ENCODE measurements around the gene SCUBE1. TPM values are rescaled to one million over a fixed set of nuclear protein-coding genes. Genes with fewer than 3 reads are reported as not detected.

SCUBE1 gene
- total and polyA plus RNA-seq, 2 donors (not counting 3 experiments of a cell fraction or from before 2014, with no cell fraction given), result 0.07 TPM; not detected in 1

DNA sequence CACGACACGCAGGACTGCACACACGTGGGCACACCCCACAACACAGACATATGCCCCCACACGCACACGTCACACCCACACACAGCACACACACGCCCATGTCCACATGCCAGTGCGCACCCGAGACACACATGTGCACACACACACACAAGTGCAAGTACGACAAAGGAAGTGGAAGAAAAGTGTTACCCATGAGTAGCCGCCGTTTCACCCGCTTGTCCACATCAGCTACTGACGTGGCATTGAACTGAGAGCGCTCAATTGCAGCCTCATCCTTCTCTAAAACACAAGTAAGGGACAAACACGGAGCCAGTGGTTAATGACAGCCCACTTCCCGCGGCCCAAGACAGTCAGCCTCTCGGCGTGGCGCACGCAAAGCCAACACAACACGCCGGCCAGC is 87.9 kb downstream of the SCUBE1 start:
- dilution Hi-C loops (cut with MboI; ENCODE audit: extremely low pct_ligation_motif_present, low sequenced_read_pairs), result no loop called here
- H3K4me1 ChIP-seq (ENCODE audit: control insufficient read depth, extremely low read depth, insufficient read depth, low read length), result no peaks in the 10 kb centered on the region
- no peak overlapping the region for H3K9ac ChIP-seq (replicated peaks; ENCODE audit: extremely low read depth, insufficient read depth, low read length)
- intact Hi-C loops (cut with micrococcal nuclease), result no loop called here
- FAIRE-seq (no peak), DNase-seq (ENCODE audit: low read depth, low spot score) (no peak)
- CTCF ChIA-PET, result interaction anchor here (2.1 to 2.6 kb wide), 2 partner anchors 24 to 91 kb away, joined by 6 to 7 read pairs; no protein-coding TSS in a partner anchor
- H3K4me3 ChIP-seq (replicated peaks in 1 of 3; ENCODE audit: insufficient read depth in 1 of 3, low read depth in 1 of 3, low read length in 3 of 3), result no peak overlapping the region
- no peaks in the 10 kb centered on the region for H3K27me3 ChIP-seq (ENCODE audit: control insufficient read depth in 2 of 2, insufficient read depth in 2 of 2, low read length in 2 of 2)
- no peaks in the 10 kb centered on the region for H3K9me1 ChIP-seq (replicated peaks; ENCODE audit: control insufficient read depth, extremely low read depth, insufficient read depth, low read length)
- no peaks in the 10 kb centered on the region for H3K9me3 ChIP-seq (replicated peaks; ENCODE audit: control insufficient read depth, insufficient read depth, low read length)
- TF ChIP-seq MYC (IDR thresholded peaks at IDR 0.05; ENCODE audit: low read depth, low read length) (no peak), CTCF (IDR thresholded peaks at IDR 0.05; ENCODE audit: extremely low read depth in 1 of 2, insufficient read depth in 1 of 2, low read depth in 1 of 2, low read length in 2 of 2) (no peak)
- no peaks in the 10 kb centered on the region for H3K79me2 ChIP-seq (ENCODE audit: control insufficient read depth, insufficient read depth, low read length)
- H4K20me1 ChIP-seq (replicated peaks; ENCODE audit: control insufficient read depth, extremely low read depth, insufficient read depth, low read length), result no peaks in the 10 kb centered on the region
- no peak overlapping the region for H3K27ac ChIP-seq (ENCODE audit: insufficient read depth, low read depth, low read length)
- H3K36me3 ChIP-seq (ENCODE audit: control insufficient read depth in 2 of 2, extremely low read depth in 1 of 2, insufficient read depth in 2 of 2, low read length in 2 of 2), result no peaks in the 10 kb centered on the region
- no TSS peak for BruUV-seq (replicated peaks)
- no peak overlapping the region for H3K4me2 ChIP-seq (ENCODE audit: insufficient read depth, low read length)
- H2AFZ ChIP-seq (ENCODE audit: low read depth, low read length), result no peak overlapping the region
- POLR2A ChIA-PET, result no interaction called here

DNA sequence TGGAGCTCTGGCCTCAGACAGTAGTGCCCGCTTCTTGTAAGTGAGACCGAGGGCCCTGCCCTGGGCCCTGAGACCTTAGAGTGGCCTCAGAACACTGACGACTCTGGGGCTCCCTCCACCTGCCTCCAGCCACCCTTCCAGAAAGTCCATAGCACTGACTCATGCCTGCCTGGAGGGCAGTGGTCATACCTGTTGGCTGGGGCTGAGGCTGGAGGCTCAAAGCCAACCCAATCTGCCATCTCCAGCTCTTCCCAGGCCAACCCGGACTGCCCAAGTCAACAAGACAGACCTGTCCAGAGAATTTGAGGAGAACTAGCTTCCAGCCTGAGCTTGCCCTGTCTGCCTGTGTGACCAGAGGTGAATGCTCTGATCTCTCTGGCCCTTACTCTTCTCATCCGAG is 89.3 kb downstream of the SCUBE1 start:
- POLR2A ChIA-PET, result no interaction called here
- DNase-seq (ENCODE audit: low read depth, low spot score) (no peak), FAIRE-seq (no peak)
- H3K9me3 ChIP-seq (replicated peaks; ENCODE audit: control insufficient read depth, insufficient read depth, low read length), result no peaks in the 10 kb centered on the region
- CTCF ChIA-PET, result interaction anchor here (1.2 to 2.6 kb wide), 4 partner anchors 17 to 92 kb away, joined by 4 to 7 read pairs (median 6); no protein-coding TSS in a partner anchor
- H3K4me2 ChIP-seq (ENCODE audit: insufficient read depth, low read length), result no peak overlapping the region
- no peak overlapping the region for H3K4me3 ChIP-seq (replicated peaks in 1 of 3; ENCODE audit: insufficient read depth in 1 of 3, low read depth in 1 of 3, low read length in 3 of 3)
- dilution Hi-C loops (cut with MboI; ENCODE audit: extremely low pct_ligation_motif_present, low sequenced_read_pairs) (no loop called here), intact Hi-C loops (cut with micrococcal nuclease) (no loop called here)
- H3K9ac ChIP-seq (replicated peaks; ENCODE audit: extremely low read depth, insufficient read depth, low read length), result no peak overlapping the region
- no peaks in the 10 kb centered on the region for H4K20me1 ChIP-seq (replicated peaks; ENCODE audit: control insufficient read depth, extremely low read depth, insufficient read depth, low read length)
- H3K9me1 ChIP-seq (replicated peaks; ENCODE audit: control insufficient read depth, extremely low read depth, insufficient read depth, low read length), result no peaks in the 10 kb centered on the region
- H3K4me1 ChIP-seq (ENCODE audit: control insufficient read depth, extremely low read depth, insufficient read depth, low read length), result no peaks in the 10 kb centered on the region
- H3K27ac ChIP-seq (ENCODE audit: insufficient read depth, low read depth, low read length), result no peak overlapping the region
- TF ChIP-seq FOS (IDR thresholded peaks at IDR 0.05; ENCODE audit: borderline replicate concordance, insufficient read depth, low read length), result no peak
- no peak for TF ChIP-seq POLR2AphosphoS5 (IDR thresholded peaks at IDR 0.05; ENCODE audit: insufficient read depth, low read depth, low read length)
- TF ChIP-seq GATA2 (IDR thresholded peaks at IDR 0.05; ENCODE audit: insufficient read depth, insufficient read length, low read depth, low read length), result no peak
- TF ChIP-seq POLR2A (IDR thresholded peaks at IDR 0.05; ENCODE audit: low read depth, low read length), result no peak
- TF ChIP-seq CTCF (IDR thresholded peaks at IDR 0.05; ENCODE audit: extremely low read depth in 1 of 2, insufficient read depth in 1 of 2, low read depth in 1 of 2, low read length in 2 of 2), result no peak
- no peak for TF ChIP-seq MYC (IDR thresholded peaks at IDR 0.05; ENCODE audit: low read depth, low read length)
- TF ChIP-seq, protein P1, sequence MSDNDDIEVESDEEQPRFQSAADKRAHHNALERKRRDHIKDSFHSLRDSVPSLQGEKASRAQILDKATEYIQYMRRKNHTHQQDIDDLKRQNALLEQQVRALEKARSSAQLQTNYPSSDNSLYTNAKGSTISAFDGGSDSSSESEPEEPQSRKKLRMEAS (IDR thresholded peaks at IDR 0.05; ENCODE audit: insufficient read depth, insufficient read length), result no peak
- TF ChIP-seq EZH2 (IDR thresholded peaks at IDR 0.05; ENCODE audit: borderline replicate concordance, low read depth, low read length, severe bottlenecking), result no peak
- no peak for TF ChIP-seq JUN (IDR thresholded peaks at IDR 0.05; ENCODE audit: borderline replicate concordance, insufficient read depth, insufficient read length, low read depth)
- no peaks in the 10 kb centered on the region for H3K36me3 ChIP-seq (ENCODE audit: control insufficient read depth in 2 of 2, extremely low read depth in 1 of 2, insufficient read depth in 2 of 2, low read length in 2 of 2)
- no peak overlapping the region for H2AFZ ChIP-seq (ENCODE audit: low read depth, low read length)
- no TSS peak for BruUV-seq (replicated peaks)
- H3K27me3 ChIP-seq (ENCODE audit: control insufficient read depth in 2 of 2, insufficient read depth in 2 of 2, low read length in 2 of 2), result no peaks in the 10 kb centered on the region
- H3K79me2 ChIP-seq (ENCODE audit: control insufficient read depth, insufficient read depth, low read length), result no peaks in the 10 kb centered on the region

Data from endothelial cell of umbilical vein (primary cell).